CD4-positive, alpha-beta T cell treated with Interleukin-4 for 4 hours (primary cell): ENCODE results near the gene CCDC102A.
"Not testable (repeated sequence)": the region's sequence is repeated elsewhere in the genome, so short reads cannot be mapped to it uniquely, and the experiment has no call there.

Source experiments
- DNase-seq: peaks from one replicate; pipeline ENCODE4 v3.0.0-alpha.2; 2020

CCDC102A gene

GRCh38 chr16:57517397-57518367 lies 18.7 kb downstream of the CCDC102A start:
- no peak for DNase-seq

DNA sequence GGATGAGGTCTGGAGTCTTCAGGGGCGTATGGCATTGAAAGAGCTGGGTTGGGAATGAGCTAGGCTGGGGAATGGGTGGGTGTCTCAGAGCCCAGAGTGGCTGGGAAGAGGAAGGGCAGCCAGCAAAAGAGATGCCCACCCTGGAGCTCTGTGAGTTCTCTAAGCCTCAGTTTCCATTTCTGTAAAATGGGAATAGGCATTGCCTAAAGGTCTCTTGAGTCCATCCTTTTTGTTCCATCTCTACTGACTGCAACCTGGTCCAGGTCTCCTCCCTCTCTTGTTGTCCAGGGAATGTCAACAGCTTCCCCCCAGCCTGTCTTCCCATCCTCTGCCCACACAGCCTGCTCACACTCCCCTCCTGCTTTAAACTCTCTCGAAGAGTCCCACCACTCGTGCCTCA lies 19.6 kb downstream of the CCDC102A start:
- no peak for DNase-seq

DNA sequence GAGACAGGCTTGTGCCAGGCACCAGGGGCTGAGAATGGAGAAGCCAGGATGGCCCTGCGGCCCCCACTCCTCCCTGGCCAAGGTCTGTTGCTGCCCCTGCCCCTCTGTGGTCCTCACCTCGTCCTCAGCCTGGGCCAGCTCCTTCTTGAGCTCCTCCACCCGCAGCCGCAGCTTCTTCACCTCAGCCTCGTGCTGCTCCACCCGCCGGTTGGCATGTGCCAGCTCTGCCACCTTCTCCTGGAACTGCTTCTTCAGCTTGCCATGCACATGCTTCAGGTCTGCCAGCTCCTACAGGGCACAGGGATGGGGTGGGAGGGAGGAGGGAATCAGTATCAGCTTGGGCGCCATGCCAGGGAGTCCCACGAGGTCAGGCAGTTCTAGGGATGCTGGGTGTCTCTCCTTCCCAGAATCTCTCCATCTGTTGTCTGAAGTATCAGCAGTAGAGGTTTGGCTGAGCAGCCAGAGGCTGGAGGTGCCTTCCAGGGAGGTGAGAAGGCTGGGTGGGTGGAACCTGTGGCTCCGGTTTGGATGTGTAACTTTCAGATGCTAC lies 20.1 kb downstream of the CCDC102A start:
- no peak for DNase-seq

DNA sequence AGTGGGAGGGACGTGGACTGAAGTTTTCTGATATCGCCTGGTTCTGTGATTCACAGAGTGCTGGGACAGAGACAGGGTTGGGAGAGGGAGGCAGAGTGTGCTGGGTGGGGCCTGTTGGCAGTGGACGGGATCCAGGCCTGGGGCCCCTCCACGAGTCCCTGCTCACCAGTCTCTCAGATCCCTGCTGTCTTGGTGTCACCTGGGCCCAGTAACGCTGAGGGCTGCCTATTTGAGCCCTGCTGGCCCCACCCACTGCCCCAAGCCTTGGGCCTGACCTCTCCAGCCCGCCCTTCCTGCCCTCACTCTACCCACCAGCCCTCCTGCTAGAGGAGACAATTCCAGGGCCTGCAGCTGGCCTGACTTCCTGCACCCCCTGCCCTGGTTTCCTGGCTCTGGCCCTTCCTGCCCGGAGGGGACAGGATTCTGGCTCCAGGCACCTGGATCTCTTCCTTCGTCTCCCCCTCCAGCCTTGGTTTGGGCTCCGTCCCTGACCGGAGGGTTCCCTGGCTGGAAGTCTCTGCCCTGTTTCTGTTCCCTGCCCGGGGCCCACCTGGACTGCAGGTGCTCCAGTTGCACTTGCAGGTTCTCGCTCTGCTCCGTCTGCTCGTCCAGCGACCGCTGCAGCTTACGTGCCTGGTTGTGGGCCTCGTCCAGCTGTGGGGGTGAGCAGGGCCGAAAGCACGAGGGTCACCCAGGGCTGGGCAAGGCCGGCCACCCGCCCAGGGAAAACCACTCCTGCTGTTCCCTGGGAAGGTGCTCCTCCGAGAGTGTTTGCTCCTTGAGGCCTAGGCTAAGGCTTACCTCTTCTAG lies 21.4 kb downstream of the CCDC102A start:
- no peak for DNase-seq

DNA sequence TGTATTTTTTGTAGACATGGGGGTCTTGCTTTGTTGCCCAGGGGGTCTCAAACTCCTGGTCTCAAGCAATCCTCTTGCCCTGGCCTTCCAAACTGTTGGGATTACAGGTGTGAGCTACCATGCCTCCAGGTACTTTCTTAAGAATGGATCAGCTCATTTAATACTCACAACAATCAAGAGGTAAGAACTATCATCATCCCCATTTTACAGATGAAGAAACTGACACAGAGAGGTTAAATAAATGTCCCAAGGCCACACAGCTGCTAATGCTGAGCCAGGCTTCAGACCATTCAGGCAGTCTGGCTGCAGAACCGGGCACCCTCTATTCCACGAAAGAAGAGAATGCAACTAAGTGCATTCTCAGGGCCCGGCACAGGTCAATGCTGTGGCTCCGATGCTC lies 22.0 kb downstream of the CCDC102A start:
- no peak for DNase-seq

DNA sequence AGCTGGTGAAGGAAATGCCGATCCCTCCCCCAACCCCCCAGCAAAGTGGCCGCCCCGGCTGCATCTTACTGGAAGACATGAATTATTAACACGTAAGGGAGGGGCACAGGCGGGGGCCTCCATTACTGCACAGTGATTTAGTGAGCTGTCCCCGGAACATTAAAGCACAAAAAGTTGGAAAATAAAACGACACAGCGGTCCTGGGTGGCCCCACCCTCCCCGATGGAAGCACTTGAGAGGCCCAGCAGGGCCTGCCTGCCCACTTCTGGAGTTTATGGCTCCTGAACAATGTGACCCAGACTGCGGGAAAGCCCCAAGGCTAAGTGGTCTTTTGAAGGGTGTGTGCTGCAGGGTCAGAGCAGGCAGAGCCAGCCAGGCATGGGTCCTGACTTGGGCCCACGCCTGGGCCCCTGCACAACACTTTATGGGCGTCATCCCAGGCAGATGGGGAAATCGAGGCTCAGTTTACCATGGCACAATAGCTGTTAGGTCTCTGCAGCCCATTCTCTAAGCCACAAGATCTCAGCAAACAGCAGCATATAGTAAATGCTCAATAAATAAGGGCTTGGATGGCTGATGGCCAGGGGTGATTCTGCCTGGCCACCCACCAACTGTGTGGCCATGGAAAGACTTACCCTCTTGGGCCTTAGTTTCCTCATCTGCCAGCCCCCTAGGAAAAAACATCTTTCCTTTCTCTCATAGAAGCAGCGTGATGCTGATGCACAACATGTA lies 22.8 kb downstream of the CCDC102A start:
- DNase-seq: no peak

DNA sequence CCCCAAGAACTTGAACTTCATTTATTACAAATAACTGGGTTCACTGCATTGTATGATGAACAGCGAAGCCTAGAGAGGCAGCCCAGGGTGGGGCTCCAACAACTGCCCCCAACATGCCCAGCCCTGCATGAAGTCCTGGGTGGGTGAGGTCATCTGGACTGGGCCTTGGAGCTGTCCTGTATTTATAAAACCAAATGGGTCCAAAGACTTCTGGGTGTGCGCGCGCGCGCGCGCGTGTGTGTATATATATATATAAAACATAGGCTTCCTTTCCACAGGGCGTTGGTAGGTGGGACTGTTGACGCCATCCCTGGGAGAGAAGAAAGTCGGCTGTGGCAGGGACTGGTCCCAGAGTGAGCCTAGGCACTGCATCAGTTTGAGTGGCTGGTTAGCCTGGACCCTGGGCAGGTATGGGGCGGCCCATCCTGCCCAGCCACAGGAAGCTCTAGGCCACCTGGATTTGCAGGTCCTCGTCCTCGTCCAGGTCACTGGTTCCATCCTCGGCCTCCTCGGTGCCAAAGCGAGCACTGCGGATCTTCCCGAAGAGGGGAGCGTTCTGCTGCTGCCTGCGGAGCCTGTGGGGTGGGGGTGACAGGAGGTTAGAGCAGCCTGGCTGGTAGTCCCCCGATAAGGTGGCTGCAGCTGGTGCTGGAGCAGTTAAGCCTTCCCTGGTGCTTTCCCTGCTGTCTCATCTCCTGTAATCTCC lies 23.9 kb downstream of the CCDC102A start:
- DNase-seq: no peak

DNA sequence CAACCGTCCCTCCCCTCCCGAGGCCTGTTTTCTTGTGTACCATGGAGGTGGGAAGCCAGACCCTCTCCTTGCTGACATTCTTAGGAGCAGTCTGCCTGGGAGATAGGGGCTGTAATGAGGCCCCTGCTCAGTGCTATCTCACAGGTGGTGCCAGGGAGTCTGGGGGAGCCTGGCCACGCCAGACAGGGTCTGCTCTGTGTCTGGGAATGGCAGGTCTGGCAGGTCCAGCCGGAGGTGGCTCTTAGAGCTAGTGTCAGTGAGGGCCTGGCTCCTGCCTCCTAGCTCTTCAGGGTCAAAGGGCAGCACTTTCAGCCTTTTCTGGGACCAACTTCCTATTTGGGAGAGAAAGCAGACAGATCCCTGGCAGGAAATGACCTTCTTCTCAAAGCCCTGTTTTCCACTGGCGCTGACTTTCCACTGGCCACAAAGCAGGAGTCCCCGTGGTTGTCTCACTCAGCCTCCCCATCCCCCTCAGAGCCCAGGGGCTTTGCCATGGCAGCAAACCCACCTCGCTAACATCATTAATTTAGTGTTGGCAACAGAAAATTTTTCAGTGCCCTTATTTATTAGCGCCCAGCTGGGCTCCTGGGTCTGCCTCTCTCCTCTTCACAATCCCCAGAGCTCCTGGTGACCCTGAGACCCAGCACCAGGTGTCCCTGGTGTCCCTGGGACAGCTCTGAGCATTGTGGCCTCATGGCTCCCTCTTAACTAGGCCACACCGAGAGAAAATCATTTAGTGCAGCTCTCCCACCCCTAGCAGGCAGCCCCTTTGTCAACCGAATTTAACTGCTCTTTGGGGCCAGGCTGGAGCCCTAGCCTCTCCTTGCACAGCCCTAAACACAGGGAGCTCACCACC lies 26.1 kb downstream of the CCDC102A start:
- no peak for DNase-seq

DNA sequence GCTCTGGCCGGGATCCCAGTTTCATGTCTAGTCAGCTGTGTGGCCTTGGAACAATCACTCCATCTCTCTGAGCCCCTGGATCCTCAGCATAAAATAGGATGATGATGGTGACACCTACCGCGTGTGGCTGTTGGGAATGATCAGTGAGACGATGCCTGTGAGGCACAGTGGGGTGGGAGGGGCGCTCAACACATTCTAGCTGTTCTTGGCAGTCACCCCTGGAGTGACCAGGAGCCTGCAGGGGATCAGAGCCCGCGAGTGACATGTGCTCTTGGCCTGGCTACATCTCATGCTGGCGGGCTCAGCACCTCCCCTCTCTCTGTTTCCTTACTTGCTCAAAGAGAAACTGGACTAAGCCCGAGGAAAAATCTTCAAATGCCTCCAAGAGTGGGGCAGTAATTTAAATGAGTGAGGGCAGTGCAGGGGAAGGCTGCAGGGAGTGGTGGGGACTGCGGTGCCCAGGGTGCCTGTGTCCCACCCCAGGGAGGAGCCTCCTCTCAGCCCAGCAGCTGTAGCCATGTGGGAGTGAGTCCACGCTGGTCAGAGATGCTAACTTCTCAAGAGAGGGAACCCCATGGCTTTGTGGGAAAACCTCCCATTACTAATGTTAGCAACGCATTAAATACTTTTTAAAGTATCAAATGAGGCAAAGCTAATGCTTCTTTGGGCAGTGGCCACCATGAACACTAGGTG lies 27.0 kb downstream of the CCDC102A start:
- DNase-seq: no peak

DNA sequence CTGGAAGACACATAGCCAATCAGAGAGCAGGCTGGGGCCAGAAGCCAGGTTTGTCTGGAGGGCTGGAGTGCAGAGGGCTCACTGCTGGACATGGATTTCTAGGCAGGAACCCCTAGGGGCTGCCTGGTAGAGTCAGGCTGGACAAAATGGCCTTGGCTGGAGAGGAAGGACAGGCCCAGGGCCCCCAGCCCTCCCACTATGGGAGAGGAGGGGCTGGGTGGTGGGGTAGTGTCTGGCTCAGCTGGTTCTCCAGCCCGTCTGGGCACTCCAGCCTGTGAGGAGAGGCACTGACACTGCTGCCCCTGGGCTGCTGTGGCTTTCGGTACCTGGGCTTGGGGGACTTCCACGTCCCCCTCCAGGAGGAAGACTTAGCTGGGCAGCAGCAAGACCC lies 28.3 kb downstream of the CCDC102A start:
- no peak for DNase-seq

DNA sequence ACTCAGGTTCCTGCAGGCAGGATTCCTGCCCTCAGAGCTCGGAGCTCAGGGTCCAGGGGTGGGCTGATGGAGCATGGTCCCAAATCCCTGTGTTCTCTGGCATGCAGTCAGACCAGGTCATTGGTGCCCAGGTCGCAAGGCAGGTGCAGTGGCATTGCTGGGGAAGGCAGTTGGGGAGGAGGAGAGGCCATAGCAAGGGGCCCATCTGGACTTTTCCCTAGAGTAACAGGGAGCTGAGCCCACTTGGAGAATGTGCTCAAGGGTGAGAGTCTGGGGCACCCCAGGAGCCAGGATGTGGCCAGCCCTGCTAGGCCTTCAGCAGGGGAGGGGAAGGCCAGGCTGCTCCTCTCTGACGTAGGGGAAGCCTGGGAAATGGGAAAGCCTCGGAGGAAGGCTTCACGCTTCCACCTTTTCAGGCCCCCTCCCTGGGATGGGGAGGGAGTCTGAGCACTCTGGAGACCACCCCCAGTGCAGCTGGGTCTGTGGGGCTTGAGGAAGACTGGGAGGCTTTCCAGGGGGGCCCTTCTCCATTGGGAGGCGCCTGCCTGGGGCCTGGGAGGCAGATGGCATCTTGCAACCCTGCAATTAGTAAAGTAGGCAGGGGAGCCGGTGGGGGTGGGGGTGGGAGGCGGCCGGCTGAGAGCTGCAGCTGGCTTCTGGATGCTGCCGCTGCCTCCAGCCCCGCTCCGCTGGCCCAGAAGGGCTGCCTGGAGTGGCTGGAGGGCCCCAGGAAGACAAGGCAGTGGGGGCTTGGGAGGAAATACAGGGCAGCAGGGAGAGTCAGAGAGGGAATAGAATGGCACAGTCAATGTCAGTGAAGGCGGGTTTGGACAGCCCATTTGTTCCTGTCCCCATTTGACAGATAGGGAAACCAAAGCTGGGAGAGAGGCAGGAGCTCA lies 29.0 kb downstream of the CCDC102A start:
- no peak for DNase-seq

GRCh38 chr16:57505169-57505568 lies 31.2 kb downstream of the CCDC102A start:
- DNase-seq: no peak

DNA sequence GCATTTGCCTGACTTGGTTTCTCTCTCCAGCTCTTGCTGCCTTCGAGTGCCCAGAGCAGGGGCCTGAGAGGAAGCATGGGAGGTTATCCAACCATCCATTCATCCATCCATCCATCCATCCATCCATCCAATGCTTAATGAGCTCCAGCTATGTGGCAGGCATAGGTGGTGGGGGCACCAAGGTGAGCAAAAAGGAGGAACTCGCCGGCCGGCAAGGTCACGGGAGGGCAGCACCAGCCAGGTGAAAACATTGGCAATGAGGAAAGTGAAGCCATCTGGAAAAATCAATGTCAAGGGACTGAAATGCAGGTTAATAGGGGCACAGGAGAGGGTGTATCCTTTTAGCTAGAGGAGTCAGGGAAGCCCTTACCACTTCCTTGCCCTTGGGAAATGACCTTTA lies 31.9 kb downstream of the CCDC102A start:
- no peak for DNase-seq

GRCh38 chr16:57504001-57504400 lies 32.4 kb downstream of the CCDC102A start:
- no peak for DNase-seq

- no peak for DNase-seq
Observed at GRCh38 chr16:57503366-57503765, 33.0 kb downstream of the CCDC102A start.

DNA sequence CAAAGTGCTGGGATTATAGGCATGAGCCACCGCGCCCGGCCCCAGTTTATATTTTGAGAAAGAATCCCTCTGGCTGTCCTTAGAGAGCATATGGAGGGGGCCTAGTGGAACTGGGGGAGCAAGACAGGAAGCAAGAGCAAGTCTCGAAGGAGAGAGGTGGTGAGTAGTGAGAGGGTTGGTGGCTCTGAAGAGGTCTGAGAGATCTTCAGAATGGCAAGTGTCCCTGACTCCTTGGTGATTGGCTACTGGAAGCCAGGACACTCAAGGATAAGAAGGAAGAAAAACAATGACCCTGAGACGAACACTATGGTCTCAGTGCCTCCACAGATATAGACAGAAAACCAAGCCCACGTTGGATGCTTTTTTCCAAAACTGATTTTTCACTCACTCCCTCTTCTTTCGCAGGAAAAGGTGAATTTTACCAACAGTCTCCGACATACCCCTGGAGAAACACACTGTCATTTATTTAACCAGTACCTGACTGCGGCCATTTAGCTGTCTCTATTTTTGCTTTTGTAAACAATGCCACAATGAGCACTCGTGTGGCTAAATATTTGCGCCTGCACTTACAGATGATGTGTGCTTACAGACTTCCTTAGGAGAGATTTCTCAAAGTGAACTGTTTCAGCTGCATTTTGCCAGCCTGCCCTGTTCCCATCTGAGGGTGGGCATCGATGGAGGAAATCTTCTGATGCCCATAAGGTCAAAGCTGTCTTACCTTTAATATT lies 34.2 kb downstream of the CCDC102A start:
- no peak for DNase-seq

GRCh38 chr16:57501492-57501891 lies 34.9 kb downstream of the CCDC102A start:
- DNase-seq: no peak

- DNase-seq: no peak
Observed at GRCh38 chr16:57500578-57501111, 35.7 kb downstream of the CCDC102A start.

GRCh38 chr16:57499941-57500340 lies 36.4 kb downstream of the CCDC102A start:
- DNase-seq: not testable (repeated sequence)
